GM13976 (cell line): ENCODE data around the gene TTLL5.

Experiments used
- DNase-seq: peaks from one replicate; pipeline ENCODE4 v3.0.0; 2012; ENCODE audit warnings: low spot score
- in situ Hi-C: fragments of 300-500 bp; cut with MboI; formaldehyde crosslinking; loops from one replicate; pipeline ENCODE4 v1.12.0; 2022; ENCODE audit warnings: low sequenced_read_pairs, mixed read lengths, inconsistent platforms; ENCODE audit not compliant: unreplicated experiment
- TF ChIP-seq, protein P1 (sequence below): IDR thresholded peaks from 2 replicates; pipeline ENCODE4 v1.5.1; 2012; ENCODE audit warnings: borderline replicate concordance, mild to moderate bottlenecking; ENCODE audit not compliant: insufficient read depth; ENCODE audit errors: extremely low read depth, missing control alignments, control extremely low read depth

Gene TTLL5

DNA sequence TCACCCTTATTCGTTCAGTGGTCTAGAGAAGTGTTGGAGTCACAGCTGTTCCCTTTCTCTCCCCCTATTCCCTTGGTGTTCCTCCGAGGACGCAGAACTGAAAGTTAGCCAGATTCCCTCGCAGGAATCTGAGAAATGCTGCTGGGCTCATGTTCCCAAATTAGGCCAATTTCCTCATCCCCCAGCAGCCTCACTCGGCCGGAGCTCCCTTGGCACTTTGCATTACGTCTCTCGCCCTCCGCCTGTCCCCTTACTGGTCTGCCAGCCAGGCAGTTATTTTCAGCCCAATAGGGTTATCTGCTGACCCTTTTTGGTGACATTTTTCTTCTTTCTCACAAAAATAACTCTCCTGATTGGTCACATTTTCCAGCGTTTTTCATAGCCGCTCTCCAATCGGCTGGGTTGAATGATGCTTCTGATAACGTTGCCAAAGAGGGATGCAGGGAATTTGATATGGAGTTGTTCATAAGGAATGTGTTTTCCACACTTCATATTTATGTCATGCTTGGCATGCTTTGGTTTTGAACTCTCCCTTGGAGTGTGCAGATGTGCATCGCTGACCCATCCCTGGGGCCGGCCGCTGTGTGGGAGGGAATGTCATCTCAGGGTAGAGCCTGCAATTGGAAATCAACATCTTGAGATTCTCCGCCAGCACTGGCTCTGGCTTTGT is 334.5 kb downstream of the TTLL5 start:
- TF ChIP-seq, protein P1, sequence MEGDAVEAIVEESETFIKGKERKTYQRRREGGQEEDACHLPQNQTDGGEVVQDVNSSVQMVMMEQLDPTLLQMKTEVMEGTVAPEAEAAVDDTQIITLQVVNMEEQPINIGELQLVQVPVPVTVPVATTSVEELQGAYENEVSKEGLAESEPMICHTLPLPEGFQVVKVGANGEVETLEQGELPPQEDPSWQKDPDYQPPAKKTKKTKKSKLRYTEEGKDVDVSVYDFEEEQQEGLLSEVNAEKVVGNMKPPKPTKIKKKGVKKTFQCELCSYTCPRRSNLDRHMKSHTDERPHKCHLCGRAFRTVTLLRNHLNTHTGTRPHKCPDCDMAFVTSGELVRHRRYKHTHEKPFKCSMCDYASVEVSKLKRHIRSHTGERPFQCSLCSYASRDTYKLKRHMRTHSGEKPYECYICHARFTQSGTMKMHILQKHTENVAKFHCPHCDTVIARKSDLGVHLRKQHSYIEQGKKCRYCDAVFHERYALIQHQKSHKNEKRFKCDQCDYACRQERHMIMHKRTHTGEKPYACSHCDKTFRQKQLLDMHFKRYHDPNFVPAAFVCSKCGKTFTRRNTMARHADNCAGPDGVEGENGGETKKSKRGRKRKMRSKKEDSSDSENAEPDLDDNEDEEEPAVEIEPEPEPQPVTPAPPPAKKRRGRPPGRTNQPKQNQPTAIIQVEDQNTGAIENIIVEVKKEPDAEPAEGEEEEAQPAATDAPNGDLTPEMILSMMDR: no peak
- in situ Hi-C loops: no loop called here
- no peak for DNase-seq

DNA sequence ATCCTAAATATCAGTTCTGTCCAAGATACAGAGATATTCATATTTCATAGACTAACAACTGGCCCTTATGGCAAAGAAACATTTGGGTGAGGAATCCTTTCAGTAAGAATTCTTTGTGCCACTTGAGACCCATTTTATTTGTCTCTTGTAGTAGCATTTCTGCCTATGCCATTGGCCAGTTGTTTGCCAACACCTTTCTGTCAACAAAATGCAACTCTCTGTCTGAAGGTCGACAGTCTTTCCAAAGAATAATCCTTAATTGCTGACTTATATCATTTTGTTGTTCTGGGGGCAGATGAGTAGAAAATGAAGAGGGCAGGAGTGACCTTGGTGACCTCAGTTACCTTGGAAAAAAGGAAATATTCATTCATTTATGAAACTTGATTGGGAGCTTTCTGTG is 335.4 kb downstream of the TTLL5 start:
- no peak for DNase-seq
- in situ Hi-C loops: no loop called here
- TF ChIP-seq, protein P1: no peak

GRCh38 chr14:75999511-76000190 is 338.6 kb downstream of the TTLL5 start:
- in situ Hi-C loops: no loop called here
- TF ChIP-seq, protein P1: no peak

GRCh38 chr14:76002383-76002782 is 341.3 kb downstream of the TTLL5 start:
- in situ Hi-C loops: no loop called here
- TF ChIP-seq, protein P1: no peak
- no peak for DNase-seq

More at GRCh38 chr14:75999511-76000190, 338.6 kb downstream of the TTLL5 start:
- no peak for DNase-seq
